GM18867 (cell line): ENCODE results near the gene DAAM1.

Experiments
- ATAC-seq: cut with Tn5 transposase; IDR thresholded peaks from one replicate; pipeline ENCODE4 v1.9.1; 2021; ENCODE audit warnings: mild to moderate bottlenecking, moderate library complexity; ENCODE audit not compliant: unreplicated experiment

DAAM1 gene

GRCh38 chr14:59187118-59187517 is 1.3 kb upstream of the DAAM1 start:
- no peak for ATAC-seq

GRCh38 chr14:59187802-59188460 is 536 bp upstream of the DAAM1 start:
- peak; percentile 21 for ATAC-seq

- peak; percentile 18 for ATAC-seq
These were observed 771 bp downstream of the DAAM1 start for GRCh38 chr14:59189091-59189785.

- ATAC-seq: peak; percentile 46
These were observed 1.4 kb downstream of the DAAM1 start for GRCh38 chr14:59189786-59190368.

GRCh38 chr14:59190372-59190771 is 1.9 kb downstream of the DAAM1 start:
- ATAC-seq: peak; percentile 18

GRCh38 chr14:59195912-59196311 is 7.4 kb downstream of the DAAM1 start:
- ATAC-seq: no peak

- no peak for ATAC-seq
These were observed 9.3 kb downstream of the DAAM1 start for GRCh38 chr14:59197695-59198262.

GRCh38 chr14:59199205-59199604 is 10.7 kb downstream of the DAAM1 start:
- ATAC-seq: no peak

GRCh38 chr14:59199614-59200013 is 11.1 kb downstream of the DAAM1 start:
- no peak for ATAC-seq

- no peak for ATAC-seq
These were observed 11.7 kb downstream of the DAAM1 start for GRCh38 chr14:59200195-59200594.

GRCh38 chr14:59202031-59202430 is 13.6 kb downstream of the DAAM1 start:
- ATAC-seq: no peak

- no peak for ATAC-seq
These were observed 15.8 kb downstream of the DAAM1 start for GRCh38 chr14:59204305-59204704.

- no peak for ATAC-seq
These were observed 18.4 kb downstream of the DAAM1 start for GRCh38 chr14:59206892-59207291.

GRCh38 chr14:59207506-59207933 is 19.1 kb downstream of the DAAM1 start:
- ATAC-seq: peak; percentile 63

- no peak for ATAC-seq
These were observed 19.9 kb downstream of the DAAM1 start for GRCh38 chr14:59208224-59208814.

- no peak for ATAC-seq
These were observed 20.5 kb downstream of the DAAM1 start for GRCh38 chr14:59208954-59209353.

- ATAC-seq: no peak
These were observed 22.2 kb downstream of the DAAM1 start for GRCh38 chr14:59210621-59211020.

GRCh38 chr14:59213368-59214315 is 25.2 kb downstream of the DAAM1 start:
- ATAC-seq: no peak

- ATAC-seq: peak; percentile 73
These were observed 26.3 kb downstream of the DAAM1 start for GRCh38 chr14:59214702-59215302.

GRCh38 chr14:59215322-59215721 is 26.9 kb downstream of the DAAM1 start:
- ATAC-seq: peak; percentile 15
